Left renal pelvis (tissue), 4 donors: ENCODE measurements around the gene EPHB1. TPM values are rescaled to one million over a fixed set of nuclear protein-coding genes. Genes with fewer than 3 reads are reported as not detected.

Source experiments
- DNase-seq, 4 donors: peaks; one replicate each; pipeline ENCODE4 v3.0.0-alpha.2; 2013; ENCODE audit warnings: low read depth in 4 of 4, low spot score in 3 of 4
- polyA plus RNA-seq, 4 donors: library from polyadenylated mRNA; unstranded; fragments of 120-200 nt; gene quantifications; one replicate each; pipeline ENCODE4 v1.2.1, GENCODE V29; 2013; ENCODE audit not compliant: insufficient read length in 4 of 4

EPHB1 gene
- polyA plus RNA-seq, 4 donors, result 3.6 to 5.8 (median 5.4) TPM

DNA sequence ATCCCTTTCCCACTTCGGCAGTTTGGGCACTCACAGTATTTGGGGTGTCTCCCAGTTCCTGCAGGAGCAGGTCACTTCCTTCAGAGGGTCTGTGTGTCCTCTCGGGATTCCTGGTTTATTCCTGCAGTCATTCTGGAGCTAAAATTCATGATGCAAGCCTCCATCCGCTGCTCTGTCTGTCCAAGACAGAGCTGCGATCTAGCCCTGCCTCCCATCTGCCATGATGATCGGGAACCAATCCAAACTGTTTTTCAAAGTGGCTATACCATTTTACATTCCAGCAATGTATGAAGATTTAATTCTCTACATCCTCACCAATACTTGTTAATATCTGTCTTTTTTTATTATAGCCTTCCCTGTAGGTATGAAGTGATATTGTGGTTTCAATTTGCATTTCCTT is 273.0 kb downstream of the EPHB1 start:
- no peak for DNase-seq

DNA sequence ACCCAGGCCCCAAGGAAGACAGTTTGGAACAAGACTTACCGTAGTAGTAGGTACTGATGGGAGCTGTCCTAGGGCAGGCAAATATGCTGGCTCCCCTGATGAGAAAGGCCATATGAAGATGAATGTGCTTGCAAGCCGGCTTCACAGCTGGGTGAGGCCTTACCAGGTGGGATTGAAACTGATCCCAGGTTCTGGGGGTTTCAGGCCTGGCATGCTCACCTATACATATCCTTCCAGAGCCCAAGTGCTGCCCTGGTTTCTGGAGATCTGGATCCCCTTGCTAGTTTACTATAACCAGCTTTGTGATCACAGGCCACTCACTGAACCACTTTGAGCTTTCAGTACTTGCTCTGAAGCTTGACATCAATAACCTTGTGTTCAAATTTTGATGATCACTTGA is 274.3 kb downstream of the EPHB1 start:
- no peak for DNase-seq

DNA sequence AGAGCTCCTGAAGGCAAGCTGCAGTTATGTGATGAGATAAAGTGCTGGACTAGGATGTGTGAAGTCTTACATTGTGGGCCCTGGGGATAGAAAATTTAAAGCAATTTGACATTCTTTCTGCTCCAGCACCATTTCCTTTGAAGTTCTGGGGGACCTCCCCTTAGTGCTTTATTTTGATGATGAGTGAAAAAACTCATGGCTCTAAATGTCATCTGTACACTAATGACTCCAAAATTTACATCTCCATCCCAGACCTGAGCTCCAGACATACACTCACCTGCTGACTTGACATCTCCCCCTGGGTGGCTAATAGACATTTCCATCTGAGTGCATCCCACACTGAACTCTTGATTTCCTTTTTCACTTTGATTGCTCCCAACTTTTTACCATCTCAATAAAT is 276.4 kb downstream of the EPHB1 start:
- DNase-seq, result no peak

DNA sequence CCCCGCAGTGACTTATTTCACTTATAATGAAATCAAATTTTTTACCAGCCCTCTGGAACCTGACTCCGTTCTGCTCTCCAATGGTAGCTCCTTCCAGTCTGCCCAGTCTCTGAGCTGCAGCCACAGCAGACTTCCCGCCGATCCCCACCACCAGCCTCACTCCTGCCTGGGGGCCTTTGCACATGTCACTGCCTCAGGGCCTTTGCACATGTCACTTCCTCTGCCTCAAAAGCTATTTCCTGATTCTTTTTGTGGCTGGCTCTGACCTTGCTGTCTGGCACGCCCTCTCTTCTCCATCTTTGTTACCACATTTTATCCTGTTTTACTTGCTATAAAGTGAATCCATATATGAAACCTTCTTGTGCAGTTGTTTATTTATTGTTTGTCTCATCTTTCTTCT is 277.4 kb downstream of the EPHB1 start:
- no peak for DNase-seq

DNA sequence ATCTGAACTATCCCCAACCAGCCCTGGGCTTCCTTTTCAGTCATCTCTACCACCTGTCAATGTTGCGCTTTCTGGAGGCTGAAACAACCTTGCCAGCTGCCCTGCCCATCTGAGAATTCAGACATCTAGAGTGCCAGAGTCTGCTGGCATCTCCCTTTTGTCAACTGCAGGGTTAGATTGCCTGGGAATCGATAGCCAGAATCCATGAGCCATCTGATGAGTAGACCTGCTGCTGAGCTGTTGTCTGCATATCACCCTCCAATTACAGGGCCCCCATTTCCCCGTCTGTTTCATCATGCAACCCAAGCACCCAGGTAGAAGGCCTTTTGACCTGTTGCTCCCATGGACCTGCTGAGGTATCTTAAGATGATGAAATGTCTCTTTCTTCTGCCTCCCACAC is 280.1 kb downstream of the EPHB1 start:
- DNase-seq, result no peak

DNA sequence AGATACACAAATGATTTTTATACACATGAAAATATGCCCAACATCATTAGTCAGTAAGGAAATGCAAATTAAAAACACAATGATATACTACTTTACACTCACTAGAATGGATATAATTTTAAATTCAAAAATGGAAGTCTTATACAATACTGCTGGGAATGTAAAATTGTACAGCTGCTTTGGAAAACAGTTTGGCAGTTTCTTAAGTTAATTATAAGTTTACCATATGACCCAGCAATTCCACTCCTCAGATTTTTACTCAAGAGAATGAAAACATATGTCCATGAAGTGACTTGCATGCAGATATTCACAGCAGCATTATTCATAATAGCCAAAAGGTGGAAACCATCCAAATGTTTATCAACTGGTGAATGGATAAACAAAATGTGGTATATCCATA is 281.3 kb downstream of the EPHB1 start:
- DNase-seq, result no peak

DNA sequence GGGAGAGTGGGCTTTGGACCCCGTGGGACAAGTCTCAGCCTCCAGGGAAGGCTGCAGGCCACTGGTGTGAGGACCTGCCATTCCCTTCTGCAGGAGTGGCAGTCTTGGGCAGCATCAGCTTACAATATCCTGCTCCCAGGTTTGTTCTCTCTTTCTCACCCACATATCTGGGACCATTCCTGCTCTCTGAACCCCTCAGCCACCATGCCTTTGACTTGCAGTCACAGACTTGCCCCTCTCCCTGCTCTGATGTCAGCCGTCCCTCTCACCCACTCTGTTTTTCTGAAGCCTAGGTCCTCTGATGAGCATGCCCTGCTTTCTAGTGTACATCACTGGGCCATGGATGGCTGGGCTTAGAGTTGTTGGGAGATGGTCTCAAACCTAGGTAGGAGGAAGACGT is 282.1 kb downstream of the EPHB1 start:
- DNase-seq, result no peak

DNA sequence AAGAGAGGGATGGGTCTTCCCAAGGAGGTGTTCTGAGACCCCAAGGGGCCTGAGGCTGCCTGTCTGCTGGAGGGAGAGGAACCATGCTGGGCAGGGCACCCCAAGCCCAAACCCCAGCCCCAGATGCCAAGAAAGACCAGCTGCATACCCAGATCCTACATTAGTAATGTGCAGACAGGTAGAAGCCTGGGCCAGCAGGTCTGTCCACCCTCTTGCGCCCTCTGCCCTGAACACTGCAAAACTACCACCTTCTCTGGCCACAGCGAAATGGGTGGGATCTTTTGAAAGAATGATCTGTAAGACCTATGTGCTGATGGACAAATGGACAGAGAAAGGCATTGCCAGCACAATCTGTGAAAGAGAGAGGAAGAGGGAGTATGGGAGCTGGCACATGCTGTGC is 283.2 kb downstream of the EPHB1 start:
- DNase-seq, result no peak

DNA sequence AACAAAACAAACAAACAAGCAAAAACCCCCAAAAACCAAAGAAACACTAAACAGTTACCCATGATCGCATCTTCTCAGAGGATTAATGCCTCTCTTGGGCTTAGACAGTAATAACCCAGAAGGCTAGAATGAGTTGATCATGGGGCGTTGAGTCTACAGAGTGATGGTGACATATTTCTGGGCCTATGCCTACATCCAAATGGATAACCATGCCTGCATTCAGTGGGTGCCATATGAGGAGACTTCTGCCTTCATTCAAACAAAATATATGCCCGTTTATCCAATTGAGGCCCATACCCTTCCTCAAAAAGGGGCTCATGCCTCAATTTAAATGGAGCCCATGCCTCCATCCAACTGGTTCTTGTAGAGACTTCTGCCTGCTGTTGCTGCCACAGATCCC is 284.0 kb downstream of the EPHB1 start:
- DNase-seq, result no peak

DNA sequence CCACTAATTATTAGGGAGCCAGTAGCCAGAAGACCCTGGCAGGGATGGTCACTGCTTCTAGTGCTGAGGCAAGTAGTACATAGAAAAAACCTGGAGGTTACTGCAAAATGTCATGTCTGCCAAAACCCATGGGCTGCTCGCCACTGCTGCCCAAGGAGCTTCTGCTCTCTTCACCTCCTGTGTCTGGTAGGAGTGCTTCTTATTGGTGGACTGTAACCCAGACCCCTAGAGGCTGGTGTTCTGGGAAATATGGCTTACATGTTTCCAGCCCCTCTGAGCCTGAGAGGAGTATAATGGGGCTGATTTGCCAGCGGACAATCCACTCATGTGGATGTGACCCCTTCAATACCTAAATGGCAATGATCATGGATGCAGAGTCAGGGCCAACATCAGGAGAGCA is 286.4 kb downstream of the EPHB1 start:
- DNase-seq, result no peak

DNA sequence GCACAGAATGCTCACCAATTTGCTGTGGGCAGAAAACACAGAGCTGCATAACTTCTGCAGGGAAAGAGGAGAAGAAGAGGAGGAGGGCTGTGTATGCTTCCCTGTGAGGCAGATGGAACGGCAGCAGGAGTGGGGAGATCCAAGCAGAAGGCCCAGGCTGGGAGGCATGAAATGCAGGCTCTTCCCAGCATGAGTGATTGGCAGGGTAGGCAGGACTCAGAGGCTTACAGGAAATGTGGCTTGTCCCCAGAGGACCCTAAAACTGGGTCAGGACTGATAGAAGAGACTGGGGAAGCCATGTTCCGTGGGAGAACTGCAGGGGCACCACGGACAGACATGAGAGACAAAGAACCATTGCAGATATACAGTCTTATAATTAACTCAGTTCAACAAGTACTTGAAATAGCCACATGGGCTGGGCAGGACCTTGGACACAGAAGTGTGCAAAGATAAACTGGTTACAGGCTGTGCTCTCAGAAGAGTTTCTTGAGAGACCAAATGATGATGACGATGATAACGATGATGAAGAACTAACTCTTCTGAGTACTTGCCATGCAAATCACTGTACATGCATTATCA is 286.9 kb downstream of the EPHB1 start:
- no peak for DNase-seq

DNA sequence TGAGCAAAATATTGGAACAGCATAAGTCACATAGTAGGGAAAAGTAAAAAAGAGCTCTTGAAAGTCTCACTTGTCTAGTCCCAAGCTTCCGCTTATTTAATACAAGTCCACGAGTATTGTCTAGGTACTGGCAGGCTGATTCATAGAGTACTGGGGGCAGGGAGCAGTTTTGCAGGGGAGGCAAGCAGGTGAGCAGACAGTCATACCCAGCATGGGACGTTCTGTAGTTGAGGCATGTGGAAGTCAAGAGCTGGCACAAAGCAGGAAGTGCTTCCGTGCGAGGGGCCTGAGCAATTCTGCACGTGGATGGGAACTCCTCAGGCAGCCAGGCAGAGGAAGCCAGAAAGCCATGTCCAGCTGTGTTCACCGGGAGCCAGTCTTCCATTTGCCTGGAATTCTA is 287.6 kb downstream of the EPHB1 start:
- DNase-seq, result no peak

DNA sequence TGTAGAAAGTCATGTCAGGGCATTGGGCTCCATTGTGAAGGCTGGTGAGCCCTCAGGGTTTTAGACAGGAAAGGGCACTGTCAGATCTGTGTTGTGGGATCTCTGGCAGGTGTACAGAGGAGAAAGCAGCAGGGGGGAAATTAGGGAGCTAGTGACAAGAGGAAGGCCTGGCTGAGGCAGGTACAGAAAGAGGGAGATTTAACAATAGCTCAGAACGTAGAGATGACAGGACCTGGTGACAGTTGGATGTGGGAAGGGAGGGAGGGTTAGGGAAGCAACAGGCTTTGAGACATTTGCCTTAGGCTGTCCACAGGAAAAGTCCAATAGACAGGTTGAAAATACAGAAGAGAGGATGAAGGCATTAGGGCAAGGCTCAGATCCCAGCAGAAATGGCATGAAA is 288.1 kb downstream of the EPHB1 start:
- DNase-seq, result no peak

DNA sequence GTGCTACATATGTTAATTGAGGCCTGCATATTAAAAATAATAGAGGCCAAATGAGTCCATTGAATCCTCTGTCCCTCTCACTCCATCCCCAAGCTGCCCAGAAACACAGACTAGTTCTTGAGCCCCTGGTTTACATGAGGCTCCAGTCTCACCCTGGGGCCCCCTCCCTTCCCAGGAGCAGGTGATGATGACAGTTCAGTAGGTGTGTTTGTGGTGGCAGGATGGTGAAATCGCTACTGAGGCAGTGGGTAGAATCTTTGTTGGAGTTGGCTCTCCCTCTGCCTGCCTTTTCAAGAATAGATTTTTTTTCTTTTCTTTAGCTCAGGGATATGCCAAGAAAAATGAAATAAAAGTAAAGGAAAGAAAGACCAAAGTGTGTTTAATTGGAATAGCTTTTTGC is 288.7 kb downstream of the EPHB1 start:
- DNase-seq, result no peak

DNA sequence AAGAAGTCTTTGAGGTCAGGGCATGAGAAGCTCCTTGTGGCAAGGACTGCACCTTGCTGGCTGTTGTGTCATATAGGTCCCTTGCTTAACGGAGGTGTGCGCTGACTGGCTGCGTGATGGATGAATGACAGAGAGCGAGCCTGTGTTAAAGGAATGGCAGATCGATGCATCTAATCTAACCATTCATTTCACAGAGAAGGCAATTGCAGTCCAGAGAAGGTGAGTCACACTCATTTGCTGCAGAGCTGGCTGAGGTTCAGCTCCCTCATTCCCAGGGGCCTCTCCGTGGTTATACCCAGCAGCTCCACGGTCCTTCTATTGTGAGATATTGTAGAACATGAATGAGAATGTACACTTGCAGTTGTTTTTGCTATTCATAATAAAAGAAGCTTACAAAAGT is 289.3 kb downstream of the EPHB1 start:
- no peak for DNase-seq

DNA sequence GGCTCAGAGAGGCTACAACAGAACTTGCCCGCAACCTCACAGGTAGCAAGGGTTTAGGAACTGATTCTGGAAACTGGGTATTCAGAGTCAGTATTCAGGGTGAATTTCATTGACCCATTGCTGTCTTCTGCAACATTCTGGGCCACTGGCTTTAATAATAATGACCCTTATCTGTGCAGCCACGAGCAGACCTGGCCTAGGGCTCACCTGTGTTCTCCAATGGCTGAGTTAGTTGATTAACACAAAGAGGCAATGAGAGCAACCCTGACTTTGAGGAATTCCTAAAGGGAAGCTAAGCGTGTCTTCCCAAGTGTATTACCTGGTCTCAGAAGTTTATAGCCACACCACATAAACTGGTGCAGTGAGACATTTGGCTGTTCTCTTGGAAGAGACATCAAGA is 289.9 kb downstream of the EPHB1 start:
- DNase-seq, result no peak

DNA sequence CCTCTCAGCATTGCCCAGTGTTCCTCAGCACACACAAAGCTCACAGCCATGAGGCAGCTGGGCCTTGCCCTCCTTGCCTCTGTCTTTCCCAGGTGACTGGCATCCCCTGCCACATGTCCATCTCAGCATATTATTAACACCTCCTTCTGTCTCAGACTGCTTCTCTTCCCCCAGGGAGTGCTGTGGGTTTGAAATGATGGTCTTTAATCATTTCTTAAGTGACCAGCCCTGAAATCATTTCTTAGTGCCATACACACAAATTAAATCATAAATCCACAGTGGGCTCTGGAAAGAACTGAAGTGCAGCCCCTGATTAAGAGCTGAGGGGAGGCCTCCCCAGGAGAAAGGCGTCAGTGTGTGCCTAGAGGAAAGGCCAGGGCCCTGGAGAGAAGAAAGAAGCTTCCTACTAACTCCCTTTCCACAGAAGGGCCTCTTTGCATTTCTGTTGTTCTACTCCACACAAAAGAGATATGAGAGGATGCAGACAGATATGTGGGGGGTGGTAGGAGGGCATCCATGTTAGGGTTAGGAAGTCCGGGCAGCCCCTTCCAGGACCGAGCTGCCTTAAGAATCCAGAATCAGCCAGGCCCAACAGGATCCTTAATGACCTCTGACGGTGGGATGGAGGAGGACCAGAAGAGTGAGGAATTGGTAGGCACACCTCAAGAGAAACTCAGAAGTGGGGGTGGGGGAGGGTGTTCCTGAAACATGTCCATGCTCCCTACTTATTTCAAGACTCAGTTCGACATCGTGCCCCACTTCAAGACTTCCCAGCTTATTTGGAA is 290.8 kb downstream of the EPHB1 start:
- no peak for DNase-seq

DNA sequence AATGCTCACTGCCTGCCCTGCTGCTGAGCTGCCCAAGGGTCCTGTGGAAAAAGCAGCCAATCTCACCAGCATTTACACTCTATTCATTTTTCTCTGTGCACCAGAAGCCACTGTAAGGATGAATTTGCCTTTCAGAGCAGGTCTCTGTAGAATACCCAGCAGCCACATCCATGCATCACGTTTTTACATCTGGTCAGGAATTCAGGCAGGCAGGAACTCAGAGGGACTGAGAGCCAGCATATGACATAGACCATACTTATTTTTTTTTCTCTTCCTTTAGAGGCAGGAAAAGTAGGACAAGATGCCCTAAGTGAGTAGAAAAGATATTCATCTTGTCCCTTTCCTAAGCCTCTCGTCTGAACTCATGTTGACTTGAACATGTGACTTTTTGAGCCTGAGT is 292.7 kb downstream of the EPHB1 start:
- no peak for DNase-seq

DNA sequence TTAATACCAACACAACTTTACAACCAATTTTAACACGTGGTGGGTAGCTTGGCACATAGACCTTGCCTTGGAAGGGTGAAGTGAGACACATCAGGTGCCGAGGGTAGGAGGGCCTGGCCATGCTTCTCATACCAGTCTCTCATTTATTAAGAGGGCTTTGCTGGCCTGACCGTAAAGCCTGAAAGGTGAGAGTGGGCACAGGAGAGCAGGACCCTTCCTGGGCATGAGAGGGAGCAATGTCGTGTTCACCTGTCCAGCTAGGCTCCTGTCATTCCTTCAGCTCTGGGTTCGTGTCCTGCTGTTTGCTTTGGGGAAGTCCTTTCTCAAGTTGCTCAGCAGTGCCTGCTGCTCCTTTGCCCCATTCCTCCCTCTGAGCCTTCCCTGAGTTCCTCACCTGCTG is 294.4 kb downstream of the EPHB1 start:
- no peak for DNase-seq

DNA sequence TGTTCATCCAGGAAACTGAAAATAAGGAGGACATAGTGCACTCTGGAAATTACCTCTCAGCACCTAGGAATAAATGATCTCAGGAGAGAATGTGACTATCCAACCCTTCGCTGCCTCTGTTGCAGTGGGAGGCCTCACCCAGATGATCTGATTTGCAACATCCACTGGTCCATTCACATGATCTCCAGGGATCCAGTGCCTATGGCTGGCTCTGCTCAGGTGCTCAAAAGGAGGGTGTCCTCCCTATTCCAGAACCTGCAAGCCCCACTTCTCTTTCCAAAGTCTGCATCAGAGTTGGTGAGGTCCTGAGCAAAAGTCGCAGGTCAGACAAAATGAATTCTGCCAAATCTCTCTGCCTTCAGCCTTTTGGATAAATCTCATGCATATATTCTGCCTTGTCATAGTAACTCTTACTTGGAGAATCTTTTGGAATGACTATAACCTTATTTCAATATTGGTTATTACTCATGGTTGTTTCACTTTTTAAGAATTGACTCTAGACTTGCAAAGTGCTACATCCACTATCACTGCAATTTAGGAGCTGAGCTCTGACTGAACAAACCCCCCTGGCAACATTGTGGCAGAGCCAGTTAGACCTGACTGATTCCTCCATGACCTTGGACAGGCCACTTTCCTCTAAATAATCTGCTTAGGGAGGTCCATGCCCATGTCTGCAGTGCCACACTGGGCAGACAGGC is 295.1 kb downstream of the EPHB1 start:
- DNase-seq, result no peak

DNA sequence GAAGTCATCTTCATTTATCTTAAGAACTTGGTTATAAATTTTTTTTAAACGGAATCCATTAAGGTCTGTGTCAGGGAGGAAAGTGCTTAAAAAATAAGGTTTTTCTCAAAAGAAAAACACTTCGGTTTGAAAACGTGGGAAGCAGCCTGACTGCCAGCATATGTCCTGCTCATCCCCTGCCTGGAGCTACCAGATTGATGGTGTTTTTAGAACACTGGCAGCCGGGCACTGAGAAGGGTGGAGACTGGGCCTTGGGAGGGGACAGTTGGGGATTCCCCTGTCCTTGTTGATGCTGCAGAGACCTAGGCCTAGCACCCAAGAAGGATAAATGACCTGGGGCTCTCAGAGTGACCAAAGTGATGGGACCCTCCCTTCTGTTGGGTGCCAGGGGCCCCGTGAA is 296.9 kb downstream of the EPHB1 start:
- no peak for DNase-seq

DNA sequence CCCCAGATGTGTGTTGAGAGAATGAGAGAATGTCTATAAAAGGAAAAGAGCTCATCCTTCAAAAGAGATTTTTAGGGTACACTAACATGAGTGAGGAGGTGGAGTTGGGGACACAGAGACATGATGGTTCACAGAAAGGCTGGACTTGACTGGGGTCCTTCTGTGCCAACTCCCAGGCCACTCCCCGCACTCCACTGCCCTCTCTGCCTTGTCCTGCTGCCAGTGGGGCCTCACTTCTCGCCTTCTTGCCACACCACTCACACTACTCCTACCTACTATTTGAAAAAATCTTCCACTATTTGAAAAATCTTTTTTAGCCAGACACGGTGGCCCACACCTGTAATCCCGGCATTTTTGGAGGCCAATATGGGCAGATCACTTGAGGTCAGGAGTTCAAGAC is 298.1 kb downstream of the EPHB1 start:
- no peak for DNase-seq
